Measurements from ENCODE around the gene SMC1A.

- peak in 3 of 4 donors; percentile 35 to 74 (median 68) for TF ChIP-seq POLR2A (IDR thresholded peaks at IDR 0.05)
- TF ChIP-seq, protein P1, sequence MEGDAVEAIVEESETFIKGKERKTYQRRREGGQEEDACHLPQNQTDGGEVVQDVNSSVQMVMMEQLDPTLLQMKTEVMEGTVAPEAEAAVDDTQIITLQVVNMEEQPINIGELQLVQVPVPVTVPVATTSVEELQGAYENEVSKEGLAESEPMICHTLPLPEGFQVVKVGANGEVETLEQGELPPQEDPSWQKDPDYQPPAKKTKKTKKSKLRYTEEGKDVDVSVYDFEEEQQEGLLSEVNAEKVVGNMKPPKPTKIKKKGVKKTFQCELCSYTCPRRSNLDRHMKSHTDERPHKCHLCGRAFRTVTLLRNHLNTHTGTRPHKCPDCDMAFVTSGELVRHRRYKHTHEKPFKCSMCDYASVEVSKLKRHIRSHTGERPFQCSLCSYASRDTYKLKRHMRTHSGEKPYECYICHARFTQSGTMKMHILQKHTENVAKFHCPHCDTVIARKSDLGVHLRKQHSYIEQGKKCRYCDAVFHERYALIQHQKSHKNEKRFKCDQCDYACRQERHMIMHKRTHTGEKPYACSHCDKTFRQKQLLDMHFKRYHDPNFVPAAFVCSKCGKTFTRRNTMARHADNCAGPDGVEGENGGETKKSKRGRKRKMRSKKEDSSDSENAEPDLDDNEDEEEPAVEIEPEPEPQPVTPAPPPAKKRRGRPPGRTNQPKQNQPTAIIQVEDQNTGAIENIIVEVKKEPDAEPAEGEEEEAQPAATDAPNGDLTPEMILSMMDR (IDR thresholded peaks at IDR 0.05), result peak in 2 of 6 experiments; percentile 19 to 33
- peak; percentile 74 to 84 for TF ChIP-seq POLR2AphosphoS5 (IDR thresholded peaks at IDR 0.05)
These were observed at the start of gene SMC1A for GRCh38 chrX:53422086-53422860.
